ENCODE measurements around the gene DIS3L2. TPM values are rescaled to one million over a fixed set of nuclear protein-coding genes. Genes with fewer than 3 reads are reported as not detected.

The DIS3L2 gene
- total and polyA plus RNA-seq, 2 experiments from 2014 or later = 15.2 to 25.3 TPM

- TF ChIP-seq REST (IDR thresholded peaks at IDR 0.05; ENCODE audit: unreplicated experiment) = no peak
- TF ChIP-seq POLR2AphosphoS5 (IDR thresholded peaks at IDR 0.05; ENCODE audit: low read depth) = no peak
- TF ChIP-seq CREB1 (CRISPR knock-in tag; IDR thresholded peaks at IDR 0.05; ENCODE audit: low read depth) = no peak
- no peak for TF ChIP-seq ZNF462 (CRISPR knock-in tag; IDR thresholded peaks at IDR 0.05)
- no peak for TF ChIP-seq ZNF331 (CRISPR knock-in tag; IDR thresholded peaks at IDR 0.05; ENCODE audit: low read depth)
- no peak for TF ChIP-seq EZH2phosphoT487 (IDR thresholded peaks at IDR 0.05; ENCODE audit: unreplicated experiment)
Observed at GRCh38 chr2:232372231-232373208, 411.0 kb downstream of the DIS3L2 start (continued).
